Esophagus squamous epithelium (tissue), 4 donors: ENCODE results near the gene ACTR5.

Experiments used
- CTCF ChIP-seq, 6 experiments: fragments of 450-650 bp in 4 of 6; fragments of 200-600 bp in 2 of 6; sonication (generic) in 2 of 6; IDR thresholded peaks; one replicate each; pipeline ENCODE4 v1.5.1; 2016 to 2019; ENCODE audit warnings: antibody characterized with exemption in 6 of 6, mild to moderate bottlenecking in 4 of 6, moderate library complexity in 4 of 6
- POLR2A ChIP-seq, 4 donors: fragments of 450-650 bp; IDR thresholded peaks; one replicate each; pipeline ENCODE4 v1.6.1; 2017; ENCODE audit warnings: antibody characterized with exemption in 4 of 4, mild to moderate bottlenecking in 4 of 4, moderate library complexity in 3 of 4

- TF ChIP-seq CTCF (IDR thresholded peaks at IDR 0.05) (no peak), POLR2A (IDR thresholded peaks at IDR 0.05) (no peak)
These were observed 16.5 kb downstream of the ACTR5 start for GRCh38 chr20:38764567-38765318.
